Body of pancreas (tissue), 4 donors: Measurements from ENCODE around the gene GRB2.

ENCODE experiments used
- CTCF ChIP-seq, 7 experiments: fragments of 450-650 bp in 4 of 7; fragments of 200-600 bp in 3 of 7; sonication (generic) in 3 of 7; IDR thresholded peaks; one replicate each; pipeline ENCODE4 v1.5.1; 2016 to 2019; ENCODE audit warnings: antibody characterized with exemption in 7 of 7
- POLR2A ChIP-seq, 3 donors: fragments of 450-650 bp; IDR thresholded peaks; one replicate each; pipeline ENCODE4 v1.6.1; 2016; ENCODE audit warnings: antibody characterized with exemption in 3 of 3, mild to moderate bottlenecking in 2 of 3

GRCh38 chr17:75400326-75400939 lies 5.0 kb downstream of the GRB2 start:
- TF ChIP-seq CTCF (IDR thresholded peaks at IDR 0.05) (no peak), POLR2A (IDR thresholded peaks at IDR 0.05) (no peak)
